H9 (cell line): Measurements from ENCODE around the gene SPEF2. TPM values are rescaled to one million over a fixed set of nuclear protein-coding genes. Genes with fewer than 3 reads are reported as not detected.

Experiments used
- DNase-seq: peaks from one replicate; pipeline ENCODE4 v3.0.0-alpha.2; 2017
- H2AFZ ChIP-seq: one replicate; pipeline ENCODE4 v1.6.1; 2013; ENCODE audit warnings: mild to moderate bottlenecking, low read length, control low read depth, moderate library complexity
- H2AK5ac ChIP-seq: 2 replicates; pipeline ENCODE4 v1.6.1; 2013; ENCODE audit warnings: low read length, control low read depth, mixed read lengths; ENCODE audit not compliant: insufficient read length
- H2BK120ac ChIP-seq: one replicate; pipeline ENCODE4 v1.6.1; 2013; ENCODE audit warnings: low read depth, mild to moderate bottlenecking, low read length, control low read depth, inconsistent platforms; ENCODE audit not compliant: poor library complexity, severe bottlenecking
- H2BK12ac ChIP-seq: 2 replicates; pipeline ENCODE4 v1.6.1; 2013; ENCODE audit warnings: low read length, control low read depth, mixed read lengths, low read depth; ENCODE audit not compliant: insufficient read length
- H2BK15ac ChIP-seq: 2 replicates; pipeline ENCODE4 v1.6.1; 2013; ENCODE audit warnings: low read depth, low read length, control low read depth
- H2BK20ac ChIP-seq: one replicate; pipeline ENCODE4 v1.6.1; 2013; ENCODE audit warnings: low read depth, mild to moderate bottlenecking, low read length, control low read depth, inconsistent platforms; ENCODE audit not compliant: poor library complexity, severe bottlenecking
- H2BK5ac ChIP-seq: 2 replicates; pipeline ENCODE4 v1.6.1; 2013; ENCODE audit warnings: low read length, control low read depth, mixed read lengths; ENCODE audit not compliant: insufficient read length
- H3K14ac ChIP-seq: 2 replicates; pipeline ENCODE4 v1.6.1; 2013; ENCODE audit warnings: low read length, control low read depth; ENCODE audit not compliant: insufficient read depth
- H3K18ac ChIP-seq: 2 replicates; pipeline ENCODE4 v1.6.1; 2013; ENCODE audit warnings: low read depth, mild to moderate bottlenecking, mixed read lengths, low read length, control low read depth; ENCODE audit not compliant: insufficient read length
- H3K23ac ChIP-seq: 2 replicates; pipeline ENCODE4 v1.6.1; 2013; ENCODE audit warnings: low read length, control low read depth, mixed read lengths, low read depth; ENCODE audit not compliant: insufficient read length
- H3K23me2 ChIP-seq: 2 replicates; pipeline ENCODE4 v1.6.1; 2013; ENCODE audit warnings: low read depth, mild to moderate bottlenecking, mixed read lengths, low read length, control low read depth; ENCODE audit not compliant: insufficient read length, poor library complexity, severe bottlenecking
- H3K27ac ChIP-seq: 2 replicates; pipeline ENCODE4 v1.5.1; 2013; ENCODE audit warnings: low read length, control low read depth, mixed read lengths, low read depth; ENCODE audit not compliant: insufficient read length
- H3K27me3 ChIP-seq: 2 replicates; pipeline ENCODE4 v1.6.1; 2013; ENCODE audit warnings: low read length, control low read depth, inconsistent platforms; ENCODE audit not compliant: insufficient read depth
- H3K4ac ChIP-seq: 2 replicates; pipeline ENCODE4 v1.6.1; 2013; ENCODE audit warnings: low read depth, mild to moderate bottlenecking, control low read depth, inconsistent platforms, low read length, moderate library complexity
- H3K4me1 ChIP-seq: 2 replicates; pipeline ENCODE4 v1.6.1; 2013; ENCODE audit warnings: low read length, control low read depth, inconsistent platforms; ENCODE audit not compliant: insufficient read depth
- H3K4me2 ChIP-seq: 2 replicates; pipeline ENCODE4 v1.6.1; 2013; ENCODE audit warnings: low read length, control low read depth, mixed read lengths; ENCODE audit not compliant: insufficient read length, insufficient read depth
- H3K56ac ChIP-seq: 2 replicates; pipeline ENCODE4 v1.6.1; 2013; ENCODE audit warnings: low read depth, mild to moderate bottlenecking, mixed read lengths, low read length, control low read depth; ENCODE audit not compliant: insufficient read length
- H3K79me1 ChIP-seq: 2 replicates; pipeline ENCODE4 v1.6.1; 2013; ENCODE audit warnings: low read depth, mild to moderate bottlenecking, moderate library complexity, low read length, control low read depth, inconsistent platforms; ENCODE audit not compliant: insufficient read depth, poor library complexity, severe bottlenecking
- H3K79me2 ChIP-seq: 2 replicates; pipeline ENCODE4 v1.6.1; 2013; ENCODE audit warnings: low read length, control low read depth, inconsistent platforms; ENCODE audit not compliant: insufficient read depth
- H3K9ac ChIP-seq: 2 replicates; pipeline ENCODE4 v1.6.1; 2013; ENCODE audit warnings: low read length, control low read depth, mixed read lengths; ENCODE audit not compliant: insufficient read length; ENCODE audit errors: extremely low read depth
- H3K9me3 ChIP-seq: one replicate; pipeline ENCODE4 v1.6.1; 2013; ENCODE audit warnings: low read depth, low read length, inconsistent platforms; ENCODE audit not compliant: control insufficient read depth
- H3T11ph ChIP-seq: one replicate; pipeline ENCODE4 v1.6.1; 2013; ENCODE audit warnings: mild to moderate bottlenecking, low read length, control low read depth, inconsistent platforms
- H4K20me1 ChIP-seq: one replicate; pipeline ENCODE4 v1.6.1; 2013; ENCODE audit not compliant: control insufficient read depth, insufficient read length, insufficient read depth
- H4K5ac ChIP-seq: 2 replicates; pipeline ENCODE4 v1.6.1; 2013; ENCODE audit warnings: low read depth, mild to moderate bottlenecking, mixed read lengths, low read length, control low read depth; ENCODE audit not compliant: insufficient read length
- H4K8ac ChIP-seq: replicated peaks from 2 replicates; pipeline ENCODE4 v1.6.1; 2013; ENCODE audit warnings: low read length, control low read depth, mixed read lengths, low read depth; ENCODE audit not compliant: insufficient read length
- H4K91ac ChIP-seq: 2 replicates; pipeline ENCODE4 v1.6.1; 2013; ENCODE audit warnings: low read depth, mild to moderate bottlenecking, moderate library complexity, mixed read lengths, low read length, control low read depth; ENCODE audit not compliant: insufficient read length
- H3K27ac Mint-ChIP-seq, 3 experiments: 2 replicates in 2 of 3; 3 replicates in 1 of 3; pipeline ENCODE4 v1.8.0; 2020 to 2021; ENCODE audit warnings: mixed read lengths in 3 of 3, mild to moderate bottlenecking in 1 of 3, moderate library complexity in 1 of 3
- H3K27me3 Mint-ChIP-seq: 2 replicates; pipeline ENCODE4 v1.8.0; 2021; ENCODE audit warnings: low read depth, mild to moderate bottlenecking, moderate library complexity, mixed read lengths
- H3K36me3 Mint-ChIP-seq, 3 experiments: 2 replicates in 2 of 3; 3 replicates in 1 of 3; pipeline ENCODE4 v1.8.0; 2020 to 2021; ENCODE audit warnings: low read depth in 3 of 3, mixed read lengths in 3 of 3; ENCODE audit not compliant: insufficient read depth in 1 of 3
- H3K4me1 Mint-ChIP-seq, 2 experiments: 2 replicates each; pipeline ENCODE4 v1.8.0; 2020; ENCODE audit warnings: mixed read lengths in 2 of 2
- H3K4me3 Mint-ChIP-seq, 2 experiments: 2 replicates in 1 of 2; 3 replicates in 1 of 2; pipeline ENCODE4 v1.8.0; 2020 to 2021; ENCODE audit warnings: mild to moderate bottlenecking in 2 of 2, mixed read lengths in 2 of 2, moderate library complexity in 1 of 2
- H3K9me3 Mint-ChIP-seq, 2 experiments: 2 replicates in 1 of 2; 3 replicates in 1 of 2; pipeline ENCODE4 v1.8.0; 2020; ENCODE audit warnings: mild to moderate bottlenecking in 2 of 2, mixed read lengths in 2 of 2, moderate library complexity in 1 of 2
- WGBS: extraction: QIAGEN DNeasy Blood & Tissue Kit; methylation state at CpG from one replicate; pipeline ENCODE4 v1.1.7; 2013; ENCODE audit warnings: missing lambda C conversion rate, low lambda C conversion rate, mixed read lengths; ENCODE audit not compliant: insufficient read length; ENCODE audit errors: extremely low coverage; 5-methylcytosine and 5-hydroxymethylcytosine counted together
- total RNA-seq: library from RNA; stranded (reverse); gene quantifications from 2 replicates; pipeline ENCODE4 v1.2.1, GENCODE V29; 2021
- TF ChIP-seq, protein P1 (sequence below): fragments of 200-600 bp; sonication (generic); conservative IDR thresholded peaks from 3 replicates; pipeline ENCODE4 v1.8.0; 2021; ENCODE audit warnings: antibody characterized with exemption, mild to moderate bottlenecking

SPEF2 gene
- total RNA-seq, 1 experiment from 2014 or later: 1.0 TPM

DNA sequence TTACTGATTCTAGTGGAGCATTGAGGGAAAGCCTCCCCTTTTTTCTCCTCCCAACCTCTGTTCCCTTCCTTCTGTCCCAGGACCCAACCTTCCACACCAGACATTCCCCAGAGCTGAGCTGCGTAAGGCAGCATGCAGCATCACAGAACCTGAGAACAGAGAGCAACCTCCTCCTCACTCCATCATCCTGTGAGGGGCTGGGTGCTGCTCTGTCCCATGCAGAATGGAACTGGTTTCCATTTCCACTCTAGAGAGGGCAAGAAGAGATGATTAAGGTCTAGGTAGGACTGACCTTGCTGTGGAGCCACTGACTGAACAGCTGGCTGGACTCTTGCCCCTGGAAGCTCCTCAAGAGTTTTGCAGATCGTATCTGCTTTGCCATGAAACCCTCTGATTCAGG lies 208.9 kb downstream of the SPEF2 start:
- H3T11ph ChIP-seq: no peak overlapping the region
- no peak overlapping the region for H2BK15ac ChIP-seq
- no peak overlapping the region for H4K91ac ChIP-seq
- no peak overlapping the region for H3K14ac ChIP-seq
- no peaks in the 10 kb centered on the region; a peak in 1 of 7 replicates for H3K36me3 Mint-ChIP-seq
- no peak overlapping the region for H3K27ac ChIP-seq
- no peak overlapping the region for H2BK120ac ChIP-seq
- WGBS: no CpG with 5 or more reads among the region's 2 CpGs
- no peak overlapping the region for H3K4me2 ChIP-seq
- H2BK12ac ChIP-seq: no peak overlapping the region
- no peak overlapping the region for H4K8ac ChIP-seq
- no peak overlapping the region for H2AFZ ChIP-seq
- no peaks in the 10 kb centered on the region for H3K4me1 ChIP-seq
- no peak overlapping the region for H3K4ac ChIP-seq
- no peak overlapping the region for H3K23ac ChIP-seq
- H3K79me1 ChIP-seq: no peaks in the 10 kb centered on the region
- no peaks in the 10 kb centered on the region for H4K20me1 ChIP-seq
- no peak overlapping the region for H3K4me3 Mint-ChIP-seq
- no peaks in the 10 kb centered on the region for H3K4me1 Mint-ChIP-seq
- no peak overlapping the region for H4K5ac ChIP-seq
- no peaks in the 10 kb centered on the region for H3K27me3 ChIP-seq
- DNase-seq: no peak
- H2AK5ac ChIP-seq: no peak overlapping the region
- no peak overlapping the region for H2BK20ac ChIP-seq
- no peaks in the 10 kb centered on the region for H3K23me2 ChIP-seq
- H3K56ac ChIP-seq: no peak overlapping the region
- no peak overlapping the region for H3K18ac ChIP-seq
- peaks cover 14% of the 10 kb centered on the region for H3K27me3 Mint-ChIP-seq
- no peak overlapping the region for H3K9ac ChIP-seq
- no peak overlapping the region for H3K27ac Mint-ChIP-seq
- H3K9me3 ChIP-seq: no peaks in the 10 kb centered on the region
- TF ChIP-seq, protein P1, sequence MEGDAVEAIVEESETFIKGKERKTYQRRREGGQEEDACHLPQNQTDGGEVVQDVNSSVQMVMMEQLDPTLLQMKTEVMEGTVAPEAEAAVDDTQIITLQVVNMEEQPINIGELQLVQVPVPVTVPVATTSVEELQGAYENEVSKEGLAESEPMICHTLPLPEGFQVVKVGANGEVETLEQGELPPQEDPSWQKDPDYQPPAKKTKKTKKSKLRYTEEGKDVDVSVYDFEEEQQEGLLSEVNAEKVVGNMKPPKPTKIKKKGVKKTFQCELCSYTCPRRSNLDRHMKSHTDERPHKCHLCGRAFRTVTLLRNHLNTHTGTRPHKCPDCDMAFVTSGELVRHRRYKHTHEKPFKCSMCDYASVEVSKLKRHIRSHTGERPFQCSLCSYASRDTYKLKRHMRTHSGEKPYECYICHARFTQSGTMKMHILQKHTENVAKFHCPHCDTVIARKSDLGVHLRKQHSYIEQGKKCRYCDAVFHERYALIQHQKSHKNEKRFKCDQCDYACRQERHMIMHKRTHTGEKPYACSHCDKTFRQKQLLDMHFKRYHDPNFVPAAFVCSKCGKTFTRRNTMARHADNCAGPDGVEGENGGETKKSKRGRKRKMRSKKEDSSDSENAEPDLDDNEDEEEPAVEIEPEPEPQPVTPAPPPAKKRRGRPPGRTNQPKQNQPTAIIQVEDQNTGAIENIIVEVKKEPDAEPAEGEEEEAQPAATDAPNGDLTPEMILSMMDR: no peak
- no peaks in the 10 kb centered on the region for H3K9me3 Mint-ChIP-seq
- H3K79me2 ChIP-seq: no peaks in the 10 kb centered on the region
- no peak overlapping the region for H2BK5ac ChIP-seq
